ENCODE measurements around the gene NINL.

DNA sequence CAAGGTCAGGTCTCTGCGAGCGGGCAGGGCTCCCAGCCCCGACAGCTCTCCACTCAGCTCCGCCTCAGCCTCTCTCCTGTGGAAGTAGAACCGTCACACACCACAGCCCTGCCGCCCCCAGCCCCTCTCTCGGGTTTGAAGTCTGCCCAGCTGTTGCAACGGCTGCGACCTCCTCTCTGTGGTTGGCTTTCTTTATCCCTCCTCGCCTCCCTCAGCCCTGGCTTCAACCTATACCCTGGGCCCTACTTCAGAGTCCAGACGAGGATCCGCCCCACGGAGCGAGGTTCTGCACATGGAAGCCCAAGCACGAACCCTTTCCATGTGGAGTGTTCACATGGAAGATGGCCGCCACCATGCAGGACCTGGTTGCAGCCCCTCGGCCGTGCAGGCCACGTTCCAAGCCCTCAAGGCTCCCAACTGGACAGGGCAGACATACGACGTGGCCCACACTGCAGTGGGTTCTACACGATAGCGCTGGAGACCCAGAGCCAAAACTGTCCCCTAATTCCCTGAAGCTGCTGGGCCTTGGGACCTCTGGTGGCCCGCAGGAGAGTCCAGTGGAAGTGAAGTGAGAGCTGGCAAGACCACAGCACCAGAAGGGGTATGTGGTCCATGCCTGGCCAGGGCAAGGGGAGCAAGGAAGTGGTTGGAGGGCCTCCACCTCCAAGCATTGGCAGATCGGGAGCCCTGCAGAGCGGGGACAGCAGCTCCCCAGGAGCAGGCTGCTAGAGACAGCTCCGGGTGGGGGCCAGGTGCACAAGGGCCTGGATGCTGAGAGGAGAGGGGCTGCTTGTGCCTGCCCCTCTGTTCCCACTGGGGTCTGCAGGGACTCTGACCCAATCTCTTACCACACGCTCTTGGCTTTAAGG is 108.1 kb downstream of the NINL start:
- TF ChIP-seq, protein P1, sequence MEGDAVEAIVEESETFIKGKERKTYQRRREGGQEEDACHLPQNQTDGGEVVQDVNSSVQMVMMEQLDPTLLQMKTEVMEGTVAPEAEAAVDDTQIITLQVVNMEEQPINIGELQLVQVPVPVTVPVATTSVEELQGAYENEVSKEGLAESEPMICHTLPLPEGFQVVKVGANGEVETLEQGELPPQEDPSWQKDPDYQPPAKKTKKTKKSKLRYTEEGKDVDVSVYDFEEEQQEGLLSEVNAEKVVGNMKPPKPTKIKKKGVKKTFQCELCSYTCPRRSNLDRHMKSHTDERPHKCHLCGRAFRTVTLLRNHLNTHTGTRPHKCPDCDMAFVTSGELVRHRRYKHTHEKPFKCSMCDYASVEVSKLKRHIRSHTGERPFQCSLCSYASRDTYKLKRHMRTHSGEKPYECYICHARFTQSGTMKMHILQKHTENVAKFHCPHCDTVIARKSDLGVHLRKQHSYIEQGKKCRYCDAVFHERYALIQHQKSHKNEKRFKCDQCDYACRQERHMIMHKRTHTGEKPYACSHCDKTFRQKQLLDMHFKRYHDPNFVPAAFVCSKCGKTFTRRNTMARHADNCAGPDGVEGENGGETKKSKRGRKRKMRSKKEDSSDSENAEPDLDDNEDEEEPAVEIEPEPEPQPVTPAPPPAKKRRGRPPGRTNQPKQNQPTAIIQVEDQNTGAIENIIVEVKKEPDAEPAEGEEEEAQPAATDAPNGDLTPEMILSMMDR (IDR thresholded peaks at IDR 0.05; ENCODE audit: low read length) = no peak
- TF ChIP-seq EZH2 (IDR thresholded peaks at IDR 0.05; ENCODE audit: borderline replicate concordance, low read length) = no peak

Data from OCI-LY1 (cell line).